Brain microvascular endothelial cell (primary cell): ENCODE results near the gene NAT14.
A peak's percentile ranks its signal among the peaks of the same experiment; 100 is the strongest.

Experiments used
- DNase-seq: peaks from one replicate; pipeline ENCODE4 v3.0.0-alpha.2; 2020
- H3K27ac ChIP-seq: fragments of 250-450 bp; sonication (Bioruptor Pico); 2 replicates; pipeline ENCODE4 v1.5.1; 2020; ENCODE audit warnings: mild to moderate bottlenecking, moderate library complexity
- H3K27me3 ChIP-seq: fragments of 250-450 bp; sonication (Bioruptor Pico); replicated peaks from 2 replicates; pipeline ENCODE4 v1.5.1; 2020; ENCODE audit warnings: mild to moderate bottlenecking
- H3K36me3 ChIP-seq: fragments of 250-450 bp; sonication (Bioruptor Pico); replicated peaks from 2 replicates; pipeline ENCODE4 v1.5.1; 2020; ENCODE audit warnings: mild to moderate bottlenecking
- H3K4me3 ChIP-seq: 2 replicates; pipeline ENCODE4 v1.5.1; 2011; ENCODE audit warnings: low read depth, mild to moderate bottlenecking, control low read depth, low read length, moderate library complexity
- CTCF ChIP-seq: IDR thresholded peaks from 2 replicates; pipeline ENCODE4 v1.5.1; 2011; ENCODE audit warnings: low read depth, mild to moderate bottlenecking, moderate library complexity, low read length, control low read depth, inconsistent platforms; ENCODE audit errors: missing control alignments
- in situ Hi-C: cut with HindIII; loops from 2 replicates; pipeline ENCODE4 v1.10.0; 2017; ENCODE audit warnings: low sequenced_read_pairs, low pct_ligation_motif_present

Gene NAT14

GRCh38 chr19:55456347-55456746 lies 28.6 kb upstream of the NAT14 start:
- Histone ChIP-seq H3K27me3 (peaks cover 12% of the 10 kb centered on the region), H3K36me3 (no peaks in the 10 kb centered on the region), H3K4me3 (no peak overlapping the region), H3K27ac (no peak overlapping the region)
- no peak for DNase-seq
- in situ Hi-C loops = no loop called here
- TF ChIP-seq CTCF = no peak

GRCh38 chr19:55457683-55458457 lies 27.1 kb upstream of the NAT14 start:
- no peaks in the 10 kb centered on the region for H3K36me3 ChIP-seq
- DNase-seq = no peak
- no peak overlapping the region for H3K27ac ChIP-seq
- H3K4me3 ChIP-seq = no peak overlapping the region
- H3K27me3 ChIP-seq = no peaks in the 10 kb centered on the region
- in situ Hi-C loops = no loop called here
- no peak for TF ChIP-seq CTCF

- no peak overlapping the region for H3K4me3 ChIP-seq
Observed at GRCh38 chr19:55459551-55459949, 25.4 kb upstream of the NAT14 start.

GRCh38 chr19:55459950-55460657 lies 24.9 kb upstream of the NAT14 start:
- peak overlapping the region; percentile 92 for H3K4me3 ChIP-seq
- in situ Hi-C loops = no loop called here
- H3K27ac ChIP-seq = no peak overlapping the region
- H3K27me3 ChIP-seq = no peaks in the 10 kb centered on the region
- DNase-seq = no peak
- H3K36me3 ChIP-seq = no peaks in the 10 kb centered on the region
- TF ChIP-seq CTCF = no peak

More at GRCh38 chr19:55459551-55459949, 25.4 kb upstream of the NAT14 start:
- no peak for TF ChIP-seq CTCF
- in situ Hi-C loops = no loop called here
- Histone ChIP-seq H3K27me3 (no peaks in the 10 kb centered on the region), H3K36me3 (no peaks in the 10 kb centered on the region), H3K27ac (no peak overlapping the region)
- no peak for DNase-seq

DNA sequence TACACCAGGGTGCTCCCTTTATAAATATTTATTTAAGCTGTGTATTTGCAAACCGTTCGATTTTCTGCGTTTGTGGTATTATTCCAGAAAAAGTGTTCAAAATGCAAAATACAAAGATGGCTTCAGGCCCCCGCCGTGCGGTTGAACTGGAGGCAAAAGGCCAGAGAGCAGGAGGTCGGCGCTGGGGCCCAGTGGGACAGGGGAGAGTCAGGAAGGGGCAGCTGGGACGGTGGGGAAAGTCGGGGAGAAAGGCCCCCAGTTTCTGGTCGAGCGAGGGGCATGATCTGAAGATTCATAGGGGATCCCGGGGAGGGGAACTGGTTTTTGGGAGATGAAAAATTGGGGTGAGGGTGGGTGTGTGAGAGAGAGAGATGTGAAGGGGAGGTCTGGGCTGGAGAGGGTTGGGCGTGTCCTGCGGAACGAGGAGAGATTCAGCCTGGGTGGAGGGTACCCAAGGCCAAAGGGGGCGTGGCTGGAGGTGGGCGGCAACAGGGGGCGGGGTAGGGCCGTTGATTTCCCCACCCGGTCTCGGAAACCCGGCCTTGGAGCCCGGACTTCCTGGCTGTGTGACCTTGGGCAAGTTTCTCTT lies 24.2 kb upstream of the NAT14 start:
- Histone ChIP-seq H3K36me3 (no peaks in the 10 kb centered on the region), H3K27me3 (no peaks in the 10 kb centered on the region), H3K27ac (peak overlapping the region; percentile 67), H3K4me3 (peak overlapping the region; percentile 92)
- TF ChIP-seq CTCF = no peak
- in situ Hi-C loops = no loop called here
- peak; percentile 52 for DNase-seq
